ENCODE measurements around the gene RGS13. TPM values are rescaled to one million over a fixed set of nuclear protein-coding genes. Genes with fewer than 3 reads are reported as not detected.

The RGS13 gene
- total RNA-seq, 2 donors from 2014 or later: 0.32 TPM; not detected in 1

GRCh38 chr1:192707978-192708547 lies 72.1 kb downstream of the RGS13 start:
- intact Hi-C loops (cut with DNase I): no loop called here
- no peak for ATAC-seq

DNA sequence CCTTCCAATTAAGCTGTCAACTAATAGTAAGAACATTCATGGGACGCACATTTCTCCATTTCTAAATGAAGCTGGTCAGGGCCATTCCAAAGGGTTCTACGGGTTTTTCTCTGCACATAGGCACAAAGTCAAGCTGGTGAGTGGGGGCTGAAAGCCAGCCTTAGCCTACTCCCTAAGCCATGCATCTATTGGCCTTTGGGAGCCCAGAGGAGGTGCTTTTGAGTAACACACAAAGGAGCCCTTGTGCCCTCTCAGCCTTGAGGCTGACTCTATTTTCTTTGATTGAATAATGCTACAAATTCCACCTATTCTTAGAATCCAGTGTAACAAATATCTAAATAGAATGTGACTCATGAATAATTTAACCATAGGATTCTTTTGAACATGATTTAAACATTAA lies 73.6 kb downstream of the RGS13 start:
- no peak for DNase-seq
- intact Hi-C loops (cut with DNase I): no loop called here
- no peak for ATAC-seq

More at GRCh38 chr1:192707978-192708547, 72.1 kb downstream of the RGS13 start:
- no peak for DNase-seq

Other genes starting within 250 kb of the RGS13 start
- 1 to 10 TPM; 1.8 to 3.5 TPM for gene RGS1, start 60.4 kb upstream of the RGS13 start, total RNA-seq
- 10 to 100 TPM; 33.1 to 89.7 TPM for gene RGS2, start 172.9 kb downstream of the RGS13 start, total RNA-seq

Data from left cardiac atrium (tissue), 4 donors.